Spleen (tissue), 11 donors: ENCODE measurements around the gene C10orf90. TPM values are rescaled to one million over a fixed set of nuclear protein-coding genes. Genes with fewer than 3 reads are reported as not detected.

ENCODE experiments used
- DNase-seq: peaks from one replicate; pipeline ENCODE4 v3.0.0-alpha.2; 2020
- H3K27ac ChIP-seq, 8 donors: fragments of 200-600 bp; sonication (generic) in 7 of 8; 1 replicate in 4 of 8; 2 replicates in 4 of 8; pipeline versions ENCODE4 v1.5.0 to v1.8.0; 2016 to 2021; ENCODE audit warnings: inconsistent platforms in 4 of 8, mild to moderate bottlenecking in 4 of 8, moderate library complexity in 1 of 8
- H3K27me3 ChIP-seq, 7 donors: fragments of 200-600 bp; sonication (generic) in 6 of 7; replicated peaks in 1 of 7; 1 replicate in 4 of 7; 2 replicates in 3 of 7; pipeline versions ENCODE4 v1.5.0 to v1.8.0; 2016 to 2021; ENCODE audit warnings: inconsistent platforms in 3 of 7, mild to moderate bottlenecking in 1 of 7
- H3K36me3 ChIP-seq, 6 donors: fragments of 200-600 bp; sonication (generic) in 5 of 6; 1 replicate in 4 of 6; 2 replicates in 2 of 6; pipeline versions ENCODE4 v1.5.0 to v1.8.0; 2016 to 2021; ENCODE audit warnings: inconsistent platforms in 2 of 6
- H3K4me1 ChIP-seq, 6 donors: fragments of 200-600 bp; sonication (generic) in 5 of 6; 1 replicate in 3 of 6; 2 replicates in 3 of 6; pipeline versions ENCODE4 v1.5.0 to v1.8.0; 2016 to 2021; ENCODE audit warnings: inconsistent platforms in 3 of 6
- H3K4me3 ChIP-seq, 8 donors: fragments of 200-600 bp; sonication (generic) in 7 of 8; 1 replicate in 4 of 8; 2 replicates in 4 of 8; pipeline versions ENCODE4 v1.5.0 to v1.8.0; 2016 to 2021; ENCODE audit warnings: inconsistent platforms in 4 of 8, mild to moderate bottlenecking in 4 of 8, moderate library complexity in 2 of 8
- H3K9me3 ChIP-seq, 8 donors: fragments of 200-600 bp; sonication (generic) in 7 of 8; 1 replicate in 4 of 8; 2 replicates in 4 of 8; pipeline versions ENCODE4 v1.5.0 to v1.8.0; 2016 to 2021; ENCODE audit warnings: inconsistent platforms in 4 of 8
- POLR2A ChIP-seq, 3 donors: fragments of 450-650 bp; IDR thresholded peaks; one replicate each; pipeline ENCODE4 v1.5.1; 2017; ENCODE audit warnings: antibody characterized with exemption in 3 of 3, mild to moderate bottlenecking in 1 of 3
- POLR2AphosphoS5 ChIP-seq, 3 donors: sonication (generic); formaldehyde crosslinking; IDR thresholded peaks; one replicate each; pipeline ENCODE4 v1.5.1; 2017; ENCODE audit warnings: antibody characterized with exemption in 3 of 3
- WGBS, 5 donors: extraction: QIAGEN DNeasy Blood & Tissue Kit in 3 of 5; methylation state at CpG; one replicate each; pipeline versions ENCODE4 v1.1.5 to v1.1.7; 2013 to 2018; 5-methylcytosine and 5-hydroxymethylcytosine counted together
- intact Hi-C: fragments of 100-400 bp; cut with DNase I; formaldehyde crosslinking; loops from one replicate; pipeline ENCODE4 v1.15.0; 2023; ENCODE audit warnings: low total_unique reads
- polyA plus RNA-seq, 3 donors: library from polyadenylated mRNA; stranded (reverse); fragments of 200-250 nt; gene quantifications; one replicate each; pipeline ENCODE4 v1.2.1, GENCODE V29; 2013
- total RNA-seq, 7 donors: library from RNA; depleted of rRNA in 3 of 7; stranded (reverse); fragments of >200 nt in 3 of 7; fragmentation: NEBNext Ultra II Directional in 4 of 7; extraction: Animal tissue kit (Norgen Biotek cat#: 25700) in 4 of 7; gene quantifications; one replicate each; pipeline versions ENCODE4 v1.1.0 to v1.2.1, GENCODE V29; 2016 to 2021
- TF ChIP-seq, protein P1 (sequence below), 11 experiments: fragments of 200-600 bp in 7 of 11; fragments of 450-650 bp in 4 of 11; sonication (generic) in 4 of 11; IDR thresholded peaks in 8 of 11; conservative IDR thresholded peaks in 3 of 11; 1 replicate in 7 of 11; 2 replicates in 4 of 11; pipeline versions ENCODE4 v1.4.0 to v1.8.0; 2016 to 2021; ENCODE audit warnings: antibody characterized with exemption in 11 of 11, inconsistent platforms in 4 of 11, mild to moderate bottlenecking in 1 of 11
- donor health status: healthy with polysubstance abuse.
- donor health status: DM: no; HTN: no; CAD: no; lungs with moderate emphysema.
- donor health status: DM: no; HTN: no; CAD: no.
- donor health status: Bipolar disorder and iron deficiency.
- donor health status: healthy.
- donor health status: DM: no; HTN: no; CAD: no.
- donor health status: DM: yes; HTN: yes; CAD: no.

The C10orf90 gene
- total and polyA plus RNA-seq, 10 donors = 0.05 to 0.06 TPM; not detected in 8

DNA sequence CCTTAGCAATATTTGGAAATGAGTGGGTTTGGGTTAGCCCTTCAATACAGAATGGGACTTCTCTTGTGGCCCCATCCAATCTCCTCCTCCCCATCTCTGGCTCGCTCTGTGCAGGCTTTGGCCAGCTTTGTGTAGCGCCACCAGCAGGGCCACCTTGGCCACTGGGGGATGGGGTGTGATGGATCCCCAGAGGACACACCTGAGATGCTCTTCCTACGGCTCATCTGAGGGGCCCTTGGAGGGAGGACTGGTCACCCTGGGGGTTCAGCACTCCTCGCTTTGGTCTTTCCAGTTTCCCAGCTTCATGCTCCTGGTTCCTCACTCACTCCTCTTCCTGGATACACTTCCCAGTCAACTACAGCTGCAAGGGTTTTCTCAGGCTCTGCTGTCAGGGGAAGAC, 15.3 kb upstream of the C10orf90 start:
- Histone ChIP-seq H3K27ac (no peak overlapping the region), H3K36me3 (no peaks in the 10 kb centered on the region), H3K9me3 (no peaks in the 10 kb centered on the region), H3K27me3 (peaks cover 0 to 3% (median 0%) of the 10 kb centered on the region in 7 donors), H3K4me1 (no peaks in the 10 kb centered on the region), H3K4me3 (no peak overlapping the region)
- intact Hi-C loops = no loop called here
- DNase-seq = no peak
- TF ChIP-seq POLR2A (IDR thresholded peaks at IDR 0.05) (no peak), POLR2AphosphoS5 (IDR thresholded peaks at IDR 0.05) (no peak)
- TF ChIP-seq, protein P1, sequence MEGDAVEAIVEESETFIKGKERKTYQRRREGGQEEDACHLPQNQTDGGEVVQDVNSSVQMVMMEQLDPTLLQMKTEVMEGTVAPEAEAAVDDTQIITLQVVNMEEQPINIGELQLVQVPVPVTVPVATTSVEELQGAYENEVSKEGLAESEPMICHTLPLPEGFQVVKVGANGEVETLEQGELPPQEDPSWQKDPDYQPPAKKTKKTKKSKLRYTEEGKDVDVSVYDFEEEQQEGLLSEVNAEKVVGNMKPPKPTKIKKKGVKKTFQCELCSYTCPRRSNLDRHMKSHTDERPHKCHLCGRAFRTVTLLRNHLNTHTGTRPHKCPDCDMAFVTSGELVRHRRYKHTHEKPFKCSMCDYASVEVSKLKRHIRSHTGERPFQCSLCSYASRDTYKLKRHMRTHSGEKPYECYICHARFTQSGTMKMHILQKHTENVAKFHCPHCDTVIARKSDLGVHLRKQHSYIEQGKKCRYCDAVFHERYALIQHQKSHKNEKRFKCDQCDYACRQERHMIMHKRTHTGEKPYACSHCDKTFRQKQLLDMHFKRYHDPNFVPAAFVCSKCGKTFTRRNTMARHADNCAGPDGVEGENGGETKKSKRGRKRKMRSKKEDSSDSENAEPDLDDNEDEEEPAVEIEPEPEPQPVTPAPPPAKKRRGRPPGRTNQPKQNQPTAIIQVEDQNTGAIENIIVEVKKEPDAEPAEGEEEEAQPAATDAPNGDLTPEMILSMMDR (IDR thresholded peaks at IDR 0.05 in 8 of 11, conservative IDR thresholded peaks at IDR 0.05 in 3 of 11) = no peak
- WGBS, 5 donors = 89 to 100% (median 93%) methylated on average over 3 to 4 of the region's 4 CpGs

DNA sequence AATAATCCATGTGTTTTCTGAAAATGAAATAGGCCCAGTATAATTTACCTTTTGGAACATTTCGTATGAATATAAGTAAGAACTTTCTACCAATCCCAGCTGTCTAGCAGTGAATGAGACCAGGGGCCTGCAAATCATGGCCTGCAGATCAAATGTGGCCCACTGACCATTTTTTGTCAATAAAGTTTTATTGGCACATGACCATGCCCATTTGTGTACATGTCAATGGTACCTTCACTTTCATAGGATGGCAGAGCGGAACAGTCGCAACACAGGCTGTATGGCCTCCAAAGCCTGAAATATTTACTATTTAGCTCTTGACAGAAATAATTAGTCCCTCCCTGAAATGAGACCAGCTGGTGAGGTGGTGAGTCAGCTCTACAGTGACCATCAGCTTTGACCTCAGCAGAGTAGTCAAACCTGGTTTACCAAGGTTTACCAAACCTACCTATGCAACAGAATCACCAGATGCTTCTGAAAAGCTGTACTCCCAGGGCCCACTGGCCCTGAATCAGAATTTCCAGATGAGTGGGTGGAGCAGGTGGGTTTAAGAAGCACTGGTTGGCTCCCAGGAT, 13.8 kb upstream of the C10orf90 start:
- H3K27ac ChIP-seq = no peak overlapping the region
- no peaks in the 10 kb centered on the region for H3K27me3 ChIP-seq
- intact Hi-C loops = no loop called here
- no peak overlapping the region for H3K4me3 ChIP-seq
- H3K4me1 ChIP-seq = no peaks in the 10 kb centered on the region
- no peaks in the 10 kb centered on the region for H3K36me3 ChIP-seq
- DNase-seq = no peak
- 62 to 84% (median 76%) methylated on average over 3 of the region's 3 CpGs for WGBS, 5 donors
- TF ChIP-seq, protein P1 (IDR thresholded peaks at IDR 0.05 in 8 of 11, conservative IDR thresholded peaks at IDR 0.05 in 3 of 11) = no peak
- no peak for TF ChIP-seq POLR2A (IDR thresholded peaks at IDR 0.05)
- TF ChIP-seq POLR2AphosphoS5 (IDR thresholded peaks at IDR 0.05) = no peak
- no peaks in the 10 kb centered on the region for H3K9me3 ChIP-seq

DNA sequence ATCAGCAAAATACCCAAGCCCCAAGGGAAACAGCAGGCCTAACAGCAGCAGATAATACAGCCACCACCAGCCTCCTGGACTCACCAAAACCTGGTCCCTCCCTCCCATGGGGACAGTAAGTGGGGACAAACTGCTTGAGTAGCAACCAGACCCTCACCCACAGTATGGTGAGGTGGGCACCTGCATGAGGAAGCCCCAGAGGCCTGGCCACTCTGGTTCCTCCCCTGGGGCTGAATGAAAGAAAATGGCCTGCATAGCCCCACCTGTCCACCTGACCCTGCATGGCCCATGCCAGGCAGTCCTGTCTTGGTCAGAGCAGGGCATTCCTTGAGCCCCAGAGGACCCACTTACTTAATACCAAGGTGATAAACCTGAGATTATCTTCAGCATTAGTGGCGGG, 13.0 kb upstream of the C10orf90 start:
- intact Hi-C loops = no loop called here
- H3K4me3 ChIP-seq = no peak overlapping the region
- no peaks in the 10 kb centered on the region for H3K27me3 ChIP-seq
- H3K36me3 ChIP-seq = no peaks in the 10 kb centered on the region
- no peak for DNase-seq
- no peak overlapping the region for H3K27ac ChIP-seq
- no peaks in the 10 kb centered on the region for H3K9me3 ChIP-seq
- no peaks in the 10 kb centered on the region for H3K4me1 ChIP-seq
- WGBS, 5 donors = 89 to 100% (median 97%) methylated on average over 1 of the region's 1 CpG
- TF ChIP-seq POLR2A (IDR thresholded peaks at IDR 0.05) = no peak
- TF ChIP-seq POLR2AphosphoS5 (IDR thresholded peaks at IDR 0.05) = no peak
- TF ChIP-seq, protein P1 (IDR thresholded peaks at IDR 0.05 in 8 of 11, conservative IDR thresholded peaks at IDR 0.05 in 3 of 11) = no peak

DNA sequence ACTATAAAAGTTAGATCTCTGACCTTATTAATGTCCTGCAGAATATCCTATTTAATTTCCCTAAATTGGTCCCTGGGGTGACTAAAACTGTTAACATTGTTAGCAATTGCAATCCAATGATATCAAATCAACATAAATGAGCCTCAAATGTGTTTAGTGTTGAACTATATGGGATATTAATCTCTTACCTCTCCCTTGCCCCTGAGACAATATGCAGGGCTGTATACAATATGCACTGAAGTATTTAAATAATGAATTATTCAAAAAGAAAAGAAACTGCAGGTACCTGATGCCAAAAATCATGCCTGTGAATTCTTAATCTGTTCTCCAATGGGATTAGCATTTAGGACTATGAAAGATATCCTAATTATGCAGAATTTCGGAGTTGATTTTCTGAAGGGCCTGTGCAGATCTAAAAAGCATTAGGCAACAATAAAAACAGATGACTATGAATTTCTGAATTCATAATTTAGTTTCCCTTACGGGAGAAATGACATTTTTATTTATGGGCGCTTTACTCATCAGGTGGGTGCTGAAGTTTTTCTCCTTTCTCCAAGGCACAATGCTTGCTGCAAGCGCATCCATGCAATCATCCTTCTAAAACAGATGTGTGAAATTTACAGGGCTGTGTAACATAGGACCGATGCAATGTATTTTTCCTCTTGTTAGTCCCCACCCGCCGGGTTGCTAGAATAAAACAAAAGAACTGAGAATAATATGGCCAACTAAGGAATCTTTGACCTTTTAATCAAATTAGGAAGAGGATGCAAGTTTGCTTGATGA, 5.4 kb upstream of the C10orf90 start:
- Histone ChIP-seq H3K4me3 (no peak overlapping the region), H3K27me3 (peaks cover 0 to 11% (median 0%) of the 10 kb centered on the region in 7 donors), H3K9me3 (no peaks in the 10 kb centered on the region), H3K27ac (no peak overlapping the region), H3K4me1 (no peaks in the 10 kb centered on the region), H3K36me3 (no peaks in the 10 kb centered on the region)
- no peak for DNase-seq
- TF ChIP-seq POLR2AphosphoS5 (IDR thresholded peaks at IDR 0.05) (no peak), POLR2A (IDR thresholded peaks at IDR 0.05) (no peak)
- TF ChIP-seq, protein P1 (IDR thresholded peaks at IDR 0.05 in 8 of 11, conservative IDR thresholded peaks at IDR 0.05 in 3 of 11) = no peak
- intact Hi-C loops = no loop called here
- 85 to 90% (median 87%) methylated on average over 7 of the region's 7 CpGs for WGBS, 5 donors
